ENCODE results near the gene HEBP1.

GRCh38 chr12:12943586-12944260 lies 56.3 kb downstream of the HEBP1 start:
- TF ChIP-seq, protein P1, sequence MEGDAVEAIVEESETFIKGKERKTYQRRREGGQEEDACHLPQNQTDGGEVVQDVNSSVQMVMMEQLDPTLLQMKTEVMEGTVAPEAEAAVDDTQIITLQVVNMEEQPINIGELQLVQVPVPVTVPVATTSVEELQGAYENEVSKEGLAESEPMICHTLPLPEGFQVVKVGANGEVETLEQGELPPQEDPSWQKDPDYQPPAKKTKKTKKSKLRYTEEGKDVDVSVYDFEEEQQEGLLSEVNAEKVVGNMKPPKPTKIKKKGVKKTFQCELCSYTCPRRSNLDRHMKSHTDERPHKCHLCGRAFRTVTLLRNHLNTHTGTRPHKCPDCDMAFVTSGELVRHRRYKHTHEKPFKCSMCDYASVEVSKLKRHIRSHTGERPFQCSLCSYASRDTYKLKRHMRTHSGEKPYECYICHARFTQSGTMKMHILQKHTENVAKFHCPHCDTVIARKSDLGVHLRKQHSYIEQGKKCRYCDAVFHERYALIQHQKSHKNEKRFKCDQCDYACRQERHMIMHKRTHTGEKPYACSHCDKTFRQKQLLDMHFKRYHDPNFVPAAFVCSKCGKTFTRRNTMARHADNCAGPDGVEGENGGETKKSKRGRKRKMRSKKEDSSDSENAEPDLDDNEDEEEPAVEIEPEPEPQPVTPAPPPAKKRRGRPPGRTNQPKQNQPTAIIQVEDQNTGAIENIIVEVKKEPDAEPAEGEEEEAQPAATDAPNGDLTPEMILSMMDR (IDR thresholded peaks at IDR 0.05) = no peak
- no peak for TF ChIP-seq POLR2A (IDR thresholded peaks at IDR 0.05; ENCODE audit: low read depth)

Data from esophagus muscularis mucosa (tissue), 3 donors.